H9 (cell line): ENCODE measurements around the gene ANKRD13A. TPM values are rescaled to one million over a fixed set of nuclear protein-coding genes. Genes with fewer than 3 reads are reported as not detected.

Experiments
- DNase-seq: peaks from one replicate; pipeline ENCODE4 v3.0.0-alpha.2; 2017
- H2AFZ ChIP-seq: one replicate; pipeline ENCODE4 v1.6.1; 2013; ENCODE audit warnings: mild to moderate bottlenecking, low read length, control low read depth, moderate library complexity
- H2AK5ac ChIP-seq: 2 replicates; pipeline ENCODE4 v1.6.1; 2013; ENCODE audit warnings: low read length, control low read depth, mixed read lengths; ENCODE audit not compliant: insufficient read length
- H2BK120ac ChIP-seq: one replicate; pipeline ENCODE4 v1.6.1; 2013; ENCODE audit warnings: low read depth, mild to moderate bottlenecking, low read length, control low read depth, inconsistent platforms; ENCODE audit not compliant: poor library complexity, severe bottlenecking
- H2BK12ac ChIP-seq: 2 replicates; pipeline ENCODE4 v1.6.1; 2013; ENCODE audit warnings: low read length, control low read depth, mixed read lengths, low read depth; ENCODE audit not compliant: insufficient read length
- H2BK15ac ChIP-seq: 2 replicates; pipeline ENCODE4 v1.6.1; 2013; ENCODE audit warnings: low read depth, low read length, control low read depth
- H2BK20ac ChIP-seq: one replicate; pipeline ENCODE4 v1.6.1; 2013; ENCODE audit warnings: low read depth, mild to moderate bottlenecking, low read length, control low read depth, inconsistent platforms; ENCODE audit not compliant: poor library complexity, severe bottlenecking
- H2BK5ac ChIP-seq: 2 replicates; pipeline ENCODE4 v1.6.1; 2013; ENCODE audit warnings: low read length, control low read depth, mixed read lengths; ENCODE audit not compliant: insufficient read length
- H3K14ac ChIP-seq: 2 replicates; pipeline ENCODE4 v1.6.1; 2013; ENCODE audit warnings: low read length, control low read depth; ENCODE audit not compliant: insufficient read depth
- H3K18ac ChIP-seq: 2 replicates; pipeline ENCODE4 v1.6.1; 2013; ENCODE audit warnings: low read depth, mild to moderate bottlenecking, mixed read lengths, low read length, control low read depth; ENCODE audit not compliant: insufficient read length
- H3K23ac ChIP-seq: 2 replicates; pipeline ENCODE4 v1.6.1; 2013; ENCODE audit warnings: low read length, control low read depth, mixed read lengths, low read depth; ENCODE audit not compliant: insufficient read length
- H3K23me2 ChIP-seq: 2 replicates; pipeline ENCODE4 v1.6.1; 2013; ENCODE audit warnings: low read depth, mild to moderate bottlenecking, mixed read lengths, low read length, control low read depth; ENCODE audit not compliant: insufficient read length, poor library complexity, severe bottlenecking
- H3K27ac ChIP-seq: 2 replicates; pipeline ENCODE4 v1.5.1; 2013; ENCODE audit warnings: low read length, control low read depth, mixed read lengths, low read depth; ENCODE audit not compliant: insufficient read length
- H3K27me3 ChIP-seq: 2 replicates; pipeline ENCODE4 v1.6.1; 2013; ENCODE audit warnings: low read length, control low read depth, inconsistent platforms; ENCODE audit not compliant: insufficient read depth
- H3K4ac ChIP-seq: 2 replicates; pipeline ENCODE4 v1.6.1; 2013; ENCODE audit warnings: low read depth, mild to moderate bottlenecking, control low read depth, inconsistent platforms, low read length, moderate library complexity
- H3K4me1 ChIP-seq: 2 replicates; pipeline ENCODE4 v1.6.1; 2013; ENCODE audit warnings: low read length, control low read depth, inconsistent platforms; ENCODE audit not compliant: insufficient read depth
- H3K4me2 ChIP-seq: 2 replicates; pipeline ENCODE4 v1.6.1; 2013; ENCODE audit warnings: low read length, control low read depth, mixed read lengths; ENCODE audit not compliant: insufficient read length, insufficient read depth
- H3K56ac ChIP-seq: 2 replicates; pipeline ENCODE4 v1.6.1; 2013; ENCODE audit warnings: low read depth, mild to moderate bottlenecking, mixed read lengths, low read length, control low read depth; ENCODE audit not compliant: insufficient read length
- H3K79me1 ChIP-seq: 2 replicates; pipeline ENCODE4 v1.6.1; 2013; ENCODE audit warnings: low read depth, mild to moderate bottlenecking, moderate library complexity, low read length, control low read depth, inconsistent platforms; ENCODE audit not compliant: insufficient read depth, poor library complexity, severe bottlenecking
- H3K79me2 ChIP-seq: 2 replicates; pipeline ENCODE4 v1.6.1; 2013; ENCODE audit warnings: low read length, control low read depth, inconsistent platforms; ENCODE audit not compliant: insufficient read depth
- H3K9ac ChIP-seq: 2 replicates; pipeline ENCODE4 v1.6.1; 2013; ENCODE audit warnings: low read length, control low read depth, mixed read lengths; ENCODE audit not compliant: insufficient read length; ENCODE audit errors: extremely low read depth
- H3K9me3 ChIP-seq: one replicate; pipeline ENCODE4 v1.6.1; 2013; ENCODE audit warnings: low read depth, low read length, inconsistent platforms; ENCODE audit not compliant: control insufficient read depth
- H3T11ph ChIP-seq: one replicate; pipeline ENCODE4 v1.6.1; 2013; ENCODE audit warnings: mild to moderate bottlenecking, low read length, control low read depth, inconsistent platforms
- H4K20me1 ChIP-seq: one replicate; pipeline ENCODE4 v1.6.1; 2013; ENCODE audit not compliant: control insufficient read depth, insufficient read length, insufficient read depth
- H4K5ac ChIP-seq: 2 replicates; pipeline ENCODE4 v1.6.1; 2013; ENCODE audit warnings: low read depth, mild to moderate bottlenecking, mixed read lengths, low read length, control low read depth; ENCODE audit not compliant: insufficient read length
- H4K8ac ChIP-seq: replicated peaks from 2 replicates; pipeline ENCODE4 v1.6.1; 2013; ENCODE audit warnings: low read length, control low read depth, mixed read lengths, low read depth; ENCODE audit not compliant: insufficient read length
- H4K91ac ChIP-seq: 2 replicates; pipeline ENCODE4 v1.6.1; 2013; ENCODE audit warnings: low read depth, mild to moderate bottlenecking, moderate library complexity, mixed read lengths, low read length, control low read depth; ENCODE audit not compliant: insufficient read length
- H3K27ac Mint-ChIP-seq, 3 experiments: 2 replicates in 2 of 3; 3 replicates in 1 of 3; pipeline ENCODE4 v1.8.0; 2020 to 2021; ENCODE audit warnings: mixed read lengths in 3 of 3, mild to moderate bottlenecking in 1 of 3, moderate library complexity in 1 of 3
- H3K27me3 Mint-ChIP-seq: 2 replicates; pipeline ENCODE4 v1.8.0; 2021; ENCODE audit warnings: low read depth, mild to moderate bottlenecking, moderate library complexity, mixed read lengths
- H3K36me3 Mint-ChIP-seq, 3 experiments: 2 replicates in 2 of 3; 3 replicates in 1 of 3; pipeline ENCODE4 v1.8.0; 2020 to 2021; ENCODE audit warnings: low read depth in 3 of 3, mixed read lengths in 3 of 3; ENCODE audit not compliant: insufficient read depth in 1 of 3
- H3K4me1 Mint-ChIP-seq, 2 experiments: 2 replicates each; pipeline ENCODE4 v1.8.0; 2020; ENCODE audit warnings: mixed read lengths in 2 of 2
- H3K4me3 Mint-ChIP-seq, 2 experiments: 2 replicates in 1 of 2; 3 replicates in 1 of 2; pipeline ENCODE4 v1.8.0; 2020 to 2021; ENCODE audit warnings: mild to moderate bottlenecking in 2 of 2, mixed read lengths in 2 of 2, moderate library complexity in 1 of 2
- H3K9me3 Mint-ChIP-seq, 2 experiments: 2 replicates in 1 of 2; 3 replicates in 1 of 2; pipeline ENCODE4 v1.8.0; 2020; ENCODE audit warnings: mild to moderate bottlenecking in 2 of 2, mixed read lengths in 2 of 2, moderate library complexity in 1 of 2
- total RNA-seq: library from RNA; stranded (reverse); gene quantifications from 2 replicates; pipeline ENCODE4 v1.2.1, GENCODE V29; 2021
- TF ChIP-seq, protein P1 (sequence below): fragments of 200-600 bp; sonication (generic); conservative IDR thresholded peaks from 3 replicates; pipeline ENCODE4 v1.8.0; 2021; ENCODE audit warnings: antibody characterized with exemption, mild to moderate bottlenecking

The ANKRD13A gene
- total RNA-seq, 1 experiment from 2014 or later = 18.0 TPM

DNA sequence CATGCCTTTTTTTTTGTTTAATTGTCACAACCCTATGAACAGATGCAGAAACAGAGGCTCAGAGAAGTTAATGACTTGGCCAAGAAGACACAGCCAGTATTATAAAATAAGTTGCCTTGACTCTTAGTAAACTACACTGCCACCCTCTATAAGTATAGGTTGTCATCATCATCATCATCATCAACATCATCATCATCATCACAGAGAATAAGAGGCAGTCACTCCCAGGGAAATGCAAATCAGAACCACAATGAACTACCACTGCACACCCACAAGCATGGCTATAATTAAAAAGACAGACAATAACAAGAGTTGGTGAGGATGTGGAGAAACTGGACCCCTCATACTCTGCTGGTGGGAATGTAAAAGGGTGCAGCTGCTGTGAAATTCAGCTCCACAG, 72.3 kb downstream of the ANKRD13A start:
- no peaks in the 10 kb centered on the region for H3K23me2 ChIP-seq
- DNase-seq = no peak
- peaks cover 4 to 6% of the 10 kb centered on the region in 2 experiments; a peak in 1 of 4 replicates for H3K4me1 Mint-ChIP-seq
- no peak overlapping the region for H3K14ac ChIP-seq
- no peaks in the 10 kb centered on the region for H3K9me3 ChIP-seq
- H4K91ac ChIP-seq = no peak overlapping the region
- H3K18ac ChIP-seq = no peak overlapping the region
- no peak overlapping the region for H2BK12ac ChIP-seq
- no peaks in the 10 kb centered on the region for H3K79me2 ChIP-seq
- no peak overlapping the region for H3K9ac ChIP-seq
- H2BK15ac ChIP-seq = no peak overlapping the region
- no peak overlapping the region for H2AK5ac ChIP-seq
- TF ChIP-seq, protein P1, sequence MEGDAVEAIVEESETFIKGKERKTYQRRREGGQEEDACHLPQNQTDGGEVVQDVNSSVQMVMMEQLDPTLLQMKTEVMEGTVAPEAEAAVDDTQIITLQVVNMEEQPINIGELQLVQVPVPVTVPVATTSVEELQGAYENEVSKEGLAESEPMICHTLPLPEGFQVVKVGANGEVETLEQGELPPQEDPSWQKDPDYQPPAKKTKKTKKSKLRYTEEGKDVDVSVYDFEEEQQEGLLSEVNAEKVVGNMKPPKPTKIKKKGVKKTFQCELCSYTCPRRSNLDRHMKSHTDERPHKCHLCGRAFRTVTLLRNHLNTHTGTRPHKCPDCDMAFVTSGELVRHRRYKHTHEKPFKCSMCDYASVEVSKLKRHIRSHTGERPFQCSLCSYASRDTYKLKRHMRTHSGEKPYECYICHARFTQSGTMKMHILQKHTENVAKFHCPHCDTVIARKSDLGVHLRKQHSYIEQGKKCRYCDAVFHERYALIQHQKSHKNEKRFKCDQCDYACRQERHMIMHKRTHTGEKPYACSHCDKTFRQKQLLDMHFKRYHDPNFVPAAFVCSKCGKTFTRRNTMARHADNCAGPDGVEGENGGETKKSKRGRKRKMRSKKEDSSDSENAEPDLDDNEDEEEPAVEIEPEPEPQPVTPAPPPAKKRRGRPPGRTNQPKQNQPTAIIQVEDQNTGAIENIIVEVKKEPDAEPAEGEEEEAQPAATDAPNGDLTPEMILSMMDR = no peak
- H3K56ac ChIP-seq = no peak overlapping the region
- H4K5ac ChIP-seq = no peak overlapping the region
- no peak overlapping the region for H3K4me2 ChIP-seq
- H3K9me3 Mint-ChIP-seq = no peaks in the 10 kb centered on the region; a peak in 1 of 5 replicates
- H3K27ac ChIP-seq = no peak overlapping the region
- H4K8ac ChIP-seq = no peak overlapping the region
- H2BK120ac ChIP-seq = no peak overlapping the region
- H3T11ph ChIP-seq = no peak overlapping the region
- H2AFZ ChIP-seq = no peak overlapping the region
- H3K23ac ChIP-seq = no peak overlapping the region
- no peak overlapping the region for H3K4ac ChIP-seq
- no peak overlapping the region for H3K27ac Mint-ChIP-seq
- no peaks in the 10 kb centered on the region for H4K20me1 ChIP-seq
- H3K27me3 Mint-ChIP-seq = peaks cover 9% of the 10 kb centered on the region
- H3K27me3 ChIP-seq = no peaks in the 10 kb centered on the region
- H2BK5ac ChIP-seq = no peak overlapping the region
- H2BK20ac ChIP-seq = no peak overlapping the region
- H3K36me3 Mint-ChIP-seq = no peaks in the 10 kb centered on the region
- H3K79me1 ChIP-seq = no peaks in the 10 kb centered on the region
- no peak overlapping the region for H3K4me3 Mint-ChIP-seq
- no peaks in the 10 kb centered on the region for H3K4me1 ChIP-seq
